NCI-H748 treated with DMSO at 0.1 percent for 48 hours (cell line): ENCODE measurements around the gene TRIM14.
"Not testable (repeated sequence)": the region's sequence is repeated elsewhere in the genome, so short reads cannot be mapped to it uniquely, and the experiment has no call there.

Source experiments
- DNase-seq: peaks from one replicate; lab custom pipeline; 2025; lab: John Stamatoyannopoulos, UW

The TRIM14 gene

GRCh38 chr9:98140503-98140902, 21.5 kb upstream of the TRIM14 start:
- no peak for DNase-seq

- DNase-seq: no peak
Observed at GRCh38 chr9:98136489-98136888, 17.5 kb upstream of the TRIM14 start.

GRCh38 chr9:98135938-98136337, 16.9 kb upstream of the TRIM14 start:
- no peak for DNase-seq

GRCh38 chr9:98135558-98135934, 16.5 kb upstream of the TRIM14 start:
- DNase-seq: no peak

- no peak for DNase-seq
Observed at GRCh38 chr9:98134702-98135557, 15.9 kb upstream of the TRIM14 start.

GRCh38 chr9:98132806-98133631, 14.0 kb upstream of the TRIM14 start:
- peak; percentile 77 for DNase-seq

GRCh38 chr9:98132158-98132557, 13.1 kb upstream of the TRIM14 start:
- DNase-seq: no peak

GRCh38 chr9:98130576-98131228, 11.7 kb upstream of the TRIM14 start:
- DNase-seq: no peak

GRCh38 chr9:98130060-98130459, 11.0 kb upstream of the TRIM14 start:
- not testable (repeated sequence) for DNase-seq

GRCh38 chr9:98129451-98129881, 10.4 kb upstream of the TRIM14 start:
- DNase-seq: no peak

- no peak for DNase-seq
Observed at GRCh38 chr9:98128316-98128715, 9.3 kb upstream of the TRIM14 start.

GRCh38 chr9:98127226-98127625, 8.2 kb upstream of the TRIM14 start:
- no peak for DNase-seq

GRCh38 chr9:98124637-98125426, 5.8 kb upstream of the TRIM14 start:
- no peak for DNase-seq

GRCh38 chr9:98124091-98124490, 5.1 kb upstream of the TRIM14 start:
- DNase-seq: not testable (repeated sequence)

- DNase-seq: no peak
Observed at GRCh38 chr9:98121058-98121457, 2.0 kb upstream of the TRIM14 start.

- no peak for DNase-seq
Observed at GRCh38 chr9:98120476-98120875, 1.5 kb upstream of the TRIM14 start.

GRCh38 chr9:98117984-98118639, 910 bp downstream of the TRIM14 start:
- DNase-seq: no peak

- not testable (repeated sequence) for DNase-seq
Observed at GRCh38 chr9:98117097-98117496, 1.9 kb downstream of the TRIM14 start.

- DNase-seq: no peak
Observed at GRCh38 chr9:98109052-98109451, 10.0 kb downstream of the TRIM14 start.

- DNase-seq: no peak
Observed at GRCh38 chr9:98108531-98109031, 10.4 kb downstream of the TRIM14 start.

- DNase-seq: no peak
Observed at GRCh38 chr9:98107926-98108325, 11.1 kb downstream of the TRIM14 start.
